ENCODE data around the gene SDHC. TPM values are rescaled to one million over a fixed set of nuclear protein-coding genes. Genes with fewer than 3 reads are reported as not detected.
A peak's percentile ranks its signal among the peaks of the same experiment; 100 is the strongest.

Gene SDHC, protein sequence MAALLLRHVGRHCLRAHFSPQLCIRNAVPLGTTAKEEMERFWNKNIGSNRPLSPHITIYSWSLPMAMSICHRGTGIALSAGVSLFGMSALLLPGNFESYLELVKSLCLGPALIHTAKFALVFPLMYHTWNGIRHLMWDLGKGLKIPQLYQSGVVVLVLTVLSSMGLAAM
- 100 to 1,000 TPM in 5 of 7 donors, 10 to 100 TPM in 2; 12.6 to 149 (median 126) TPM for total RNA-seq
- 100 to 1,000 TPM; 115 to 327 TPM for polyA plus RNA-seq
- long read RNA-seq, donor 1, full-length matches to known transcripts, result 16 of 25 reads
- long read RNA-seq, donor 1, partial matches to known transcripts, result 3 of 25 reads
- long read RNA-seq, donor 1, other reads (novel, unspliced or antisense), result 6 of 25 reads
- long read RNA-seq, donor 2, full-length matches to known transcripts, result 55 of 75 reads
- long read RNA-seq, donor 2, partial matches to known transcripts, result 20 of 75 reads
- long read RNA-seq, donor 2, other reads (novel, unspliced or antisense), result 0 of 75 reads
- long read RNA-seq, donor 3, full-length matches to known transcripts, result 16 of 20 reads
- long read RNA-seq, donor 3, partial matches to known transcripts, result 1 of 20 reads
- long read RNA-seq, donor 3, other reads (novel, unspliced or antisense), result 3 of 20 reads

DNA sequence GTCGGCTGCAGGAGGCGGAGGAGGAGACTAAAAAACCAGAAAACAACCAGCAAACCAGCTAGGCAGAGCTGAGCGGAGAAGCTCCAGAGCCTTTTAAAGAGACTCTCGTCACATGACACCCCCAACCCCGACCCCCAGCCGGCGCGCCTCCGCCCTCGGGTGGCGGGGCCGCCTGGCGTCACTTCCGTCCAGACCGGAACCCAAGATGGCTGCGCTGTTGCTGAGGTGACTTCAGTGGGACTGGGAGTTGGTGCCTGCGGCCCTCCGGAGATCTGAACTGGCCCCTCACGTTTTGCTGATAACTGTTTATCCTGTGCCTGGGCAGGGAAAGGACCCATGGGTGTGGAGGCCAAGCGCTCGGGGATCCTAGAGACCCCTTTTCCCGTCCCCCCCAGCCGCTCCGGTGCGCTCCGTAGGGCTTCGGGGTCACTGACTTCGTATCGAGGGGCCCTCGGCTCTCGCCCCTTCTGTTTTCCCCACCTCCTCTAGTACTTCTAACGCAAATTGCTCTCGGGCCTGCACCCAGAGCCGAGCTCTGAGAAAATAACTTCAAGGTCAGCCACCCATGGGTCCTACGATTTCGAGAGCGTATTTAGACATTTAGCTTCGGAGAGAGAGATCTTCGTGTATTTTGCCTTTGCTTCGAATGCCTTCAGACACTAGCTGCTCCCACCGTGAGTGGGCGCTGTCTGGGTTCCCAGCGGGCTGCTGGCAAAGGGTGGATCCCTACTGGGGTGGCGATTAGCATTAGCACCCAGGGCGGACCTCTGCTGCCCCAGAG lies at the start of gene SDHC:
SDHC (plus strand) TSS at position 181 of the 781 bp plus-strand sequence; CDS start at position 206, 25 bp downstream.
- peak; percentile 86 for TF ChIP-seq POLR2A (IDR thresholded peaks at IDR 0.05)
- TF ChIP-seq, protein P1, sequence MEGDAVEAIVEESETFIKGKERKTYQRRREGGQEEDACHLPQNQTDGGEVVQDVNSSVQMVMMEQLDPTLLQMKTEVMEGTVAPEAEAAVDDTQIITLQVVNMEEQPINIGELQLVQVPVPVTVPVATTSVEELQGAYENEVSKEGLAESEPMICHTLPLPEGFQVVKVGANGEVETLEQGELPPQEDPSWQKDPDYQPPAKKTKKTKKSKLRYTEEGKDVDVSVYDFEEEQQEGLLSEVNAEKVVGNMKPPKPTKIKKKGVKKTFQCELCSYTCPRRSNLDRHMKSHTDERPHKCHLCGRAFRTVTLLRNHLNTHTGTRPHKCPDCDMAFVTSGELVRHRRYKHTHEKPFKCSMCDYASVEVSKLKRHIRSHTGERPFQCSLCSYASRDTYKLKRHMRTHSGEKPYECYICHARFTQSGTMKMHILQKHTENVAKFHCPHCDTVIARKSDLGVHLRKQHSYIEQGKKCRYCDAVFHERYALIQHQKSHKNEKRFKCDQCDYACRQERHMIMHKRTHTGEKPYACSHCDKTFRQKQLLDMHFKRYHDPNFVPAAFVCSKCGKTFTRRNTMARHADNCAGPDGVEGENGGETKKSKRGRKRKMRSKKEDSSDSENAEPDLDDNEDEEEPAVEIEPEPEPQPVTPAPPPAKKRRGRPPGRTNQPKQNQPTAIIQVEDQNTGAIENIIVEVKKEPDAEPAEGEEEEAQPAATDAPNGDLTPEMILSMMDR (IDR thresholded peaks at IDR 0.05), result no peak
- TF ChIP-seq EP300 (IDR thresholded peaks at IDR 0.05), result peak; percentile 23
- peak within 1 kb of the TSS; percentile 72 for H3K4me3 ChIP-seq
- H3K36me3 ChIP-seq, result no peaks in the 10 kb centered on the region
- H3K9me3 ChIP-seq, result no peaks in the 10 kb centered on the region
- no peaks in the 10 kb centered on the region for H3K27me3 ChIP-seq
- peaks cover 8% of the 10 kb centered on the region for H3K4me1 ChIP-seq (ENCODE audit: insufficient read depth)
- intact Hi-C loops (cut with DNase I), result no loop called here
- 0 to 1% (median 1%) methylated on average over 45 of the region's 45 CpGs for WGBS, 3 donors
- H3K27ac ChIP-seq, result peak within 1 kb of the TSS; percentile 76 to 77
- peak; percentile 85 to 92 (median 90) for DNase-seq

DNA sequence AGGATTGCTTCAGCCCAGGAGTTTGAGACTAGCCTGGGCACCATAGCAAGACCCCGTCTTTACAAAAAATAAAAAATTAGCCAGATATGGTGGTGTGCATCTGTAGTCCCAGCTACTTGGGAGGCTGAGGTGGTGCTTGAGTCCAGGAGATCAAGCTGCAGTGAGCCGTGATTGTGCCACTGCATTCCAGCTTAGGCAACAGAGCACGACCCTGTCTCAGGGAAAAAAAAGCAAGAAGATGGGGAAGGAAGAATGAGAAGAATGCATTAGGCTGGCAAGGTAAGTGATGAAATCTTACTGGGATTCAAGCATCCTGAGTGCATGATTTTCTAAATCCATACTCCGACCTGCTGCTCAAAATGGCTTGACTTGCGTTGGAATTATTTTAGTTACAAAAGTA lies 48.9 kb upstream of the SDHC start:
- 56 to 73% (median 65%) methylated on average over 5 of the region's 5 CpGs for WGBS, 3 donors
- H3K4me1 ChIP-seq (ENCODE audit: insufficient read depth), result peaks cover 24% of the 10 kb centered on the region
- no peak for DNase-seq
- TF ChIP-seq EP300 (IDR thresholded peaks at IDR 0.05) (no peak), POLR2A (IDR thresholded peaks at IDR 0.05) (no peak)
- TF ChIP-seq, protein P1 (IDR thresholded peaks at IDR 0.05), result no peak
- intact Hi-C loops (cut with DNase I), result no loop called here
- H3K9me3 ChIP-seq, result no peaks in the 10 kb centered on the region
- H3K36me3 ChIP-seq, result no peaks in the 10 kb centered on the region
- no peaks in the 10 kb centered on the region for H3K27me3 ChIP-seq
- no peak overlapping the region for H3K4me3 ChIP-seq
- no peak overlapping the region for H3K27ac ChIP-seq

DNA sequence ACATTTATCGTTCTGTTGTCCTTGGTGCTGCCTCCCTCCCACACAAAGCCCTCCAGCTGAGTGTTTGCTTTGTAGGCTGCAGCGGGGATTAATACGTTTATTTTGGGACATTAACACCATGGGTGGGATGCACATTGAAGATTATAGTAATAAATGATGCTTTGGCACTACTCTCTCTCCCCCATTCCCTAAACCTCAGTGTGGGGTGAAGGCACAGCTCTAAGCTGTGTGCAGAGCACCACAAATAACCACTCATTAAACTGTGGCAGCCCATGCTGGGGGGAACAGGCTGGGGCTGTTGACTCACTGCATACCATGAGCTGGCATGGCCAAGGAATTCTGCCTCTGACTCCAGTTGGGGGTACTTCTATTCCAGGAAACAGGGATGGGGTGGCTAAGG lies 48.0 kb upstream of the SDHC start:
- H3K4me3 ChIP-seq, result no peak overlapping the region
- H3K9me3 ChIP-seq, result no peaks in the 10 kb centered on the region
- intact Hi-C loops (cut with DNase I), result no loop called here
- DNase-seq, result peak in 3 of 5 donors; percentile 23 to 46 (median 31)
- TF ChIP-seq EP300 (IDR thresholded peaks at IDR 0.05), result no peak
- TF ChIP-seq, protein P1 (IDR thresholded peaks at IDR 0.05), result no peak
- TF ChIP-seq POLR2A (IDR thresholded peaks at IDR 0.05), result no peak
- H3K27ac ChIP-seq, result peak overlapping the region in 1 of 2 donors; percentile 70
- H3K36me3 ChIP-seq, result no peaks in the 10 kb centered on the region
- WGBS, 3 donors, result 4 to 6% (median 6%) methylated on average over 3 of the region's 3 CpGs
- H3K4me1 ChIP-seq (ENCODE audit: insufficient read depth), result peaks cover 24% of the 10 kb centered on the region
- H3K27me3 ChIP-seq, result no peaks in the 10 kb centered on the region

DNA sequence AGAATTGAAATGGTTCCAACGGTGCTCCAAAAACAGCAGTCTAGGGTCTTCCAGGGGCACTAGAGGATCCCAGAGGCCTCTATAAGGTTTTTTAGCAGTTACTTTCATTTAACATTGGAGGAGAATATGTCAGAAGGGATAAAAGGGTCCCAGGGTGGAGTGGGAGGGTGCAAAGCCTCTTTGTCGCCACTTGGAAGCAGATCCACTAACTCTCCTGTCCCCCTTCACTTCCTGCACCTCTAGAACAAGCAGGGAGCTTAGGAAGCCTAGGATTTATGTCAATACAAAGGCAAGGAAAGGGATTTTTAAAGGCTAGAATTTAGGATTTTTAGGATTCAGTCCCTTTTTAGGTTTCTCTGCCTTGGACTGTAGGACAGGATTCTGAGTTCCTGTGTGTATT lies 47.3 kb upstream of the SDHC start:
- intact Hi-C loops (cut with DNase I), result no loop called here
- TF ChIP-seq POLR2A (IDR thresholded peaks at IDR 0.05) (no peak), EP300 (IDR thresholded peaks at IDR 0.05) (no peak)
- TF ChIP-seq, protein P1 (IDR thresholded peaks at IDR 0.05), result no peak
- H3K36me3 ChIP-seq, result no peaks in the 10 kb centered on the region

More for the DNA sequence above, 47.3 kb upstream of the SDHC start:
- DNase-seq, result peak in 1 of 5 donors; percentile 17
- Histone ChIP-seq H3K9me3 (no peaks in the 10 kb centered on the region), H3K27ac (peak overlapping the region in 1 of 2 donors; percentile 70), H3K4me3 (no peak overlapping the region), H3K4me1 (ENCODE audit: insufficient read depth) (peaks cover 24% of the 10 kb centered on the region), H3K27me3 (no peaks in the 10 kb centered on the region)
- 10 to 24% (median 12%) methylated on average over 2 of the region's 2 CpGs for WGBS, 3 donors

Measured in ovary (tissue), 10 donors.